ENCODE measurements around the gene ELMO1. TPM values are rescaled to one million over a fixed set of nuclear protein-coding genes. Genes with fewer than 3 reads are reported as not detected.

ELMO1 gene
- total and polyA plus RNA-seq, 10 of the 15 experiments (the other 5 are each of a cell fraction or from before 2014, with no cell fraction given) = 22.6 to 85.9 (median 56.6) TPM

GRCh38 chr7:37248396-37248861, 200.2 kb downstream of the ELMO1 start (continued):
- TF ChIP-seq, protein P1, sequence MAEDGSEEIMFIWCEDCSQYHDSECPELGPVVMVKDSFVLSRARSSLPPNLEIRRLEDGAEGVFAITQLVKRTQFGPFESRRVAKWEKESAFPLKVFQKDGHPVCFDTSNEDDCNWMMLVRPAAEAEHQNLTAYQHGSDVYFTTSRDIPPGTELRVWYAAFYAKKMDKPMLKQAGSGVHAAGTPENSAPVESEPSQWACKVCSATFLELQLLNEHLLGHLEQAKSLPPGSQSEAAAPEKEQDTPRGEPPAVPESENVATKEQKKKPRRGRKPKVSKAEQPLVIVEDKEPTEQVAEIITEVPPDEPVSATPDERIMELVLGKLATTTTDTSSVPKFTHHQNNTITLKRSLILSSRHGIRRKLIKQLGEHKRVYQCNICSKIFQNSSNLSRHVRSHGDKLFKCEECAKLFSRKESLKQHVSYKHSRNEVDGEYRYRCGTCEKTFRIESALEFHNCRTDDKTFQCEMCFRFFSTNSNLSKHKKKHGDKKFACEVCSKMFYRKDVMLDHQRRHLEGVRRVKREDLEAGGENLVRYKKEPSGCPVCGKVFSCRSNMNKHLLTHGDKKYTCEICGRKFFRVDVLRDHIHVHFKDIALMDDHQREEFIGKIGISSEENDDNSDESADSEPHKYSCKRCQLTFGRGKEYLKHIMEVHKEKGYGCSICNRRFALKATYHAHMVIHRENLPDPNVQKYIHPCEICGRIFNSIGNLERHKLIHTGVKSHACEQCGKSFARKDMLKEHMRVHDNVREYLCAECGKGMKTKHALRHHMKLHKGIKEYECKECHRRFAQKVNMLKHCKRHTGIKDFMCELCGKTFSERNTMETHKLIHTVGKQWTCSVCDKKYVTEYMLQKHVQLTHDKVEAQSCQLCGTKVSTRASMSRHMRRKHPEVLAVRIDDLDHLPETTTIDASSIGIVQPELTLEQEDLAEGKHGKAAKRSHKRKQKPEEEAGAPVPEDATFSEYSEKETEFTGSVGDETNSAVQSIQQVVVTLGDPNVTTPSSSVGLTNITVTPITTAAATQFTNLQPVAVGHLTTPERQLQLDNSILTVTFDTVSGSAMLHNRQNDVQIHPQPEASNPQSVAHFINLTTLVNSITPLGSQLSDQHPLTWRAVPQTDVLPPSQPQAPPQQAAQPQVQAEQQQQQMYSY (CRISPR knock-in tag; IDR thresholded peaks at IDR 0.05) = no peak
- TF ChIP-seq POLR2AphosphoS2 (IDR thresholded peaks at IDR 0.05; ENCODE audit: low read depth, low read length) = no peak

DNA sequence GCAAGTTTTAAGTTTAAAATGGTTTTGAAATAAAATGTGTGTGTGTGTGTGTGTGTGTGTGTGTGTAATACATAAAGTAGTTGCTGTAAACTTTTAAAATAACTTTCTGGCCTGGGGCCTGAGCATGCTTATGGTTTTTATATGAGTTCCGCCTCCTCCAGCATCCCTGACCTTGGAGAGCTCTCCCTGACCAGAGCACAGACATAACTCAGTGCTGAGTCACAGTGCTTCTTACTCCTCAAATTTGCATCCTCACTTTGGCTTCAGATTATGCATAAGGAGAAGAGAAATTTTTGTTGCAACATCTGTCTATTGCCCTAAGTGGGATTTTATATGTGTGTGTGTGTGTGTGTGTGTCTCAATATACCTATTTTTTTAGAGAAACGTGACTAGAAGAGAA, 200.8 kb downstream of the ELMO1 start:
- ATAC-seq = no peak
- CTCF ChIA-PET = interaction anchor here (1.0 to 1.5 kb wide), 3 partner anchors 103 to 107 kb away, joined by 3 to 6 read pairs (median 4); no protein-coding TSS in a partner anchor
- POLR2A ChIA-PET = no interaction called here
- Histone ChIP-seq H3K4me1 (ENCODE audit: control insufficient read depth, insufficient read depth, low read length) (no peaks in the 10 kb centered on the region), H3K79me2 (ENCODE audit: control insufficient read depth, insufficient read depth, low read length) (no peaks in the 10 kb centered on the region), H3K9ac (ENCODE audit: control insufficient read depth, insufficient read depth, low read length) (no peak overlapping the region), H3K27me3 (replicated peaks in 1 of 2; ENCODE audit: control insufficient read depth in 2 of 2, insufficient read depth in 2 of 2, low read length in 1 of 2) (no peaks in the 10 kb centered on the region), H3K27ac (ENCODE audit: control insufficient read depth, insufficient read depth) (no peak overlapping the region), H3K36me3 (ENCODE audit: control insufficient read depth in 2 of 2, insufficient read depth in 2 of 2, low read length in 1 of 2) (peaks cover 0 to 4% of the 10 kb centered on the region in 2 experiments; a peak in 2 of 4 replicates), H3K4me3 (no peak overlapping the region), H3K4me2 (ENCODE audit: control insufficient read depth, insufficient read depth) (no peak overlapping the region), H3K9me3 (replicated peaks; ENCODE audit: control insufficient read depth, insufficient read depth, low read length) (no peaks in the 10 kb centered on the region), H4K20me1 (ENCODE audit: control insufficient read depth, insufficient read depth) (no peaks in the 10 kb centered on the region), H2AFZ (ENCODE audit: control insufficient read depth, low read depth, low read length) (no peak overlapping the region)
- intact Hi-C loops (cut with micrococcal nuclease; ENCODE audit: unreplicated experiment) = no loop called here
- TF ChIP-seq STAT3 (IDR thresholded peaks at IDR 0.05; ENCODE audit: low read depth, low read length) = no peak
- TF ChIP-seq RFX5 (IDR thresholded peaks at IDR 0.05; ENCODE audit: low read depth, low read length) = no peak
- no peak for TF ChIP-seq MTA2 (IDR thresholded peaks at IDR 0.05; ENCODE audit: low read depth)
- TF ChIP-seq SPI1 (IDR thresholded peaks at IDR 0.05; ENCODE audit: borderline replicate concordance, insufficient read depth, low read depth, low read length) = no peak
- TF ChIP-seq, protein P2, sequence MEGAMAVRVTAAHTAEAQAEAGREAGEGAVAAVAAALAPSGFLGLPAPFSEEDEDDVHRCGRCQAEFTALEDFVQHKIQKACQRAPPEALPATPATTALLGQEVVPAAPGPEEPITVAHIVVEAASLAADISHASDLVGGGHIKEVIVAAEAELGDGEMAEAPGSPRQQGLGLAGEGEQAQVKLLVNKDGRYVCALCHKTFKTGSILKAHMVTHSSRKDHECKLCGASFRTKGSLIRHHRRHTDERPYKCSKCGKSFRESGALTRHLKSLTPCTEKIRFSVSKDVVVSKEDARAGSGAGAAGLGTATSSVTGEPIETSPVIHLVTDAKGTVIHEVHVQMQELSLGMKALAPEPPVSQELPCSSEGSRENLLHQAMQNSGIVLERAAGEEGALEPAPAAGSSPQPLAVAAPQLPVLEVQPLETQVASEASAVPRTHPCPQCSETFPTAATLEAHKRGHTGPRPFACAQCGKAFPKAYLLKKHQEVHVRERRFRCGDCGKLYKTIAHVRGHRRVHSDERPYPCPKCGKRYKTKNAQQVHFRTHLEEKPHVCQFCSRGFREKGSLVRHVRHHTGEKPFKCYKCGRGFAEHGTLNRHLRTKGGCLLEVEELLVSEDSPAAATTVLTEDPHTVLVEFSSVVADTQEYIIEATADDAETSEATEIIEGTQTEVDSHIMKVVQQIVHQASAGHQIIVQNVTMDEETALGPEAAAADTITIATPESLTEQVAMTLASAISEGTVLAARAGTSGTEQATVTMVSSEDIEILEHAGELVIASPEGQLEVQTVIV (IDR thresholded peaks at IDR 0.05; ENCODE audit: borderline replicate concordance, partially characterized antibody) = no peak
- TF ChIP-seq NBN (IDR thresholded peaks at IDR 0.05) = no peak
- TF ChIP-seq TCF12 (IDR thresholded peaks at IDR 0.05; ENCODE audit: low read depth, low read length) = no peak
- TF ChIP-seq NR2C2 (IDR thresholded peaks at IDR 0.05; ENCODE audit: borderline replicate concordance, control insufficient read depth, insufficient read length, low read depth) = no peak
- no peak for TF ChIP-seq NR2C1 (IDR thresholded peaks at IDR 0.05)
- TF ChIP-seq NRF1 (conservative IDR thresholded peaks at IDR 0.05; ENCODE audit: low read depth, low read length) = no peak
- TF ChIP-seq IRF5 (IDR thresholded peaks at IDR 0.05; ENCODE audit: borderline replicate concordance) = no peak
- TF ChIP-seq GATAD2B (conservative IDR thresholded peaks at IDR 0.05; ENCODE audit: low read depth) = no peak
- TF ChIP-seq SMAD1 (IDR thresholded peaks at IDR 0.05; ENCODE audit: low read depth, partially characterized antibody) = no peak
- FAIRE-seq = no peak
- SMC1A ChIA-PET (ENCODE audit: uncharacterized antibody, unreplicated experiment) = interaction anchor here (1.1 kb wide), 1 partner anchor 14 kb away, joined by 4 read pairs; no protein-coding TSS in a partner anchor
- no TSS peak for BruUV-seq (replicated peaks)
- 65% methylated on average over 2 of the region's 2 CpGs for WGBS (ENCODE audit: insufficient coverage, insufficient replicate concordance, low lambda C conversion rate, missing lambda C conversion rate)
- RAD21 ChIA-PET (ENCODE audit: unreplicated experiment) = no interaction called here
- in situ Hi-C loops (cut with MboI) = no loop called here
- no peak for DNase-seq (ENCODE audit: low read depth, low spot score)

Measured in GM12878 (cell line).